Ishikawa (cell line): ENCODE results near the gene SPTSSB.

Experiments used
- CEBPB ChIP-seq: IDR thresholded peaks from 2 replicates; pipeline ENCODE4 v1.6.1; 2012
- CREB1 ChIP-seq: IDR thresholded peaks from 2 replicates; pipeline ENCODE4 v1.6.1; 2012; ENCODE audit warnings: low read depth
- EGR1 ChIP-seq: IDR thresholded peaks from 2 replicates; pipeline ENCODE4 v1.6.1; 2012
- EP300 ChIP-seq: IDR thresholded peaks from 2 replicates; pipeline ENCODE4 v1.6.1; 2012; ENCODE audit warnings: borderline replicate concordance
- FOXM1 ChIP-seq: IDR thresholded peaks from 2 replicates; pipeline ENCODE4 v1.6.1; 2012; ENCODE audit warnings: low read depth, borderline replicate concordance
- NFIC ChIP-seq: IDR thresholded peaks from 2 replicates; pipeline ENCODE4 v1.6.1; 2012
- RAD21 ChIP-seq: IDR thresholded peaks from 2 replicates; pipeline ENCODE4 v1.6.1; 2012; ENCODE audit warnings: low read depth
- TAF1 ChIP-seq: IDR thresholded peaks from 2 replicates; pipeline ENCODE4 v1.6.1; 2012; ENCODE audit warnings: low read depth, mild to moderate bottlenecking
- TCF12 ChIP-seq: IDR thresholded peaks from 2 replicates; pipeline ENCODE4 v1.6.1; 2012; ENCODE audit warnings: low read depth
- TEAD4 ChIP-seq: IDR thresholded peaks from 2 replicates; pipeline ENCODE4 v1.6.1; 2012
- YY1 ChIP-seq: IDR thresholded peaks from 2 replicates; pipeline ENCODE4 v1.6.1; 2012; ENCODE audit warnings: low read depth
- ZBTB7A ChIP-seq: IDR thresholded peaks from 2 replicates; pipeline ENCODE4 v1.6.1; 2012; ENCODE audit warnings: low read depth
- TF ChIP-seq, protein P1 (sequence below): IDR thresholded peaks from 2 replicates; pipeline ENCODE4 v1.6.1; 2012
- TF ChIP-seq, protein P2 (sequence below): IDR thresholded peaks from 2 replicates; pipeline ENCODE4 v1.6.1; 2012; ENCODE audit warnings: low read depth, mild to moderate bottlenecking
- TF ChIP-seq, protein P3 (sequence below): IDR thresholded peaks from 2 replicates; pipeline ENCODE4 v1.6.1; 2012

Gene SPTSSB

DNA sequence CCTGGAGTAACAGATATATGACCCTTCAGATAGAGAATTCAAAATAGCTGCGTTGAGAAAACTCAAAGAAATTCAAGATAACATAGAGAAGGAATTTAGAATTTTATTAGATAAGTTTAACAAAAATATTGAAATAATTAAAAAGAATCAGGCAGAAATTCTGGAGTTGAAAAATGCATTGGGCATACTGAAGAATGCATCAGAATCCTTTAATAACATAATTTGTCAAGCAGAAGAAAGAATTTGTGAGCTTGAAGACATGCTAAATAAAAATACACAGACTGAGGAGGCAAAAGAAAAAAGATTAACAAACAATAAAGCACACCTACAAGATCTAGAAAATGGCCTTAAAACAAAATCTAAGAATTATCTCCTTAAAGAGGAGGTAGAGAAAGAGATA is 50.5 kb downstream of the SPTSSB start:
- TF ChIP-seq RAD21: no peak
- TF ChIP-seq, protein P1, sequence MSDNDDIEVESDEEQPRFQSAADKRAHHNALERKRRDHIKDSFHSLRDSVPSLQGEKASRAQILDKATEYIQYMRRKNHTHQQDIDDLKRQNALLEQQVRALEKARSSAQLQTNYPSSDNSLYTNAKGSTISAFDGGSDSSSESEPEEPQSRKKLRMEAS: no peak
- TF ChIP-seq, protein P2, sequence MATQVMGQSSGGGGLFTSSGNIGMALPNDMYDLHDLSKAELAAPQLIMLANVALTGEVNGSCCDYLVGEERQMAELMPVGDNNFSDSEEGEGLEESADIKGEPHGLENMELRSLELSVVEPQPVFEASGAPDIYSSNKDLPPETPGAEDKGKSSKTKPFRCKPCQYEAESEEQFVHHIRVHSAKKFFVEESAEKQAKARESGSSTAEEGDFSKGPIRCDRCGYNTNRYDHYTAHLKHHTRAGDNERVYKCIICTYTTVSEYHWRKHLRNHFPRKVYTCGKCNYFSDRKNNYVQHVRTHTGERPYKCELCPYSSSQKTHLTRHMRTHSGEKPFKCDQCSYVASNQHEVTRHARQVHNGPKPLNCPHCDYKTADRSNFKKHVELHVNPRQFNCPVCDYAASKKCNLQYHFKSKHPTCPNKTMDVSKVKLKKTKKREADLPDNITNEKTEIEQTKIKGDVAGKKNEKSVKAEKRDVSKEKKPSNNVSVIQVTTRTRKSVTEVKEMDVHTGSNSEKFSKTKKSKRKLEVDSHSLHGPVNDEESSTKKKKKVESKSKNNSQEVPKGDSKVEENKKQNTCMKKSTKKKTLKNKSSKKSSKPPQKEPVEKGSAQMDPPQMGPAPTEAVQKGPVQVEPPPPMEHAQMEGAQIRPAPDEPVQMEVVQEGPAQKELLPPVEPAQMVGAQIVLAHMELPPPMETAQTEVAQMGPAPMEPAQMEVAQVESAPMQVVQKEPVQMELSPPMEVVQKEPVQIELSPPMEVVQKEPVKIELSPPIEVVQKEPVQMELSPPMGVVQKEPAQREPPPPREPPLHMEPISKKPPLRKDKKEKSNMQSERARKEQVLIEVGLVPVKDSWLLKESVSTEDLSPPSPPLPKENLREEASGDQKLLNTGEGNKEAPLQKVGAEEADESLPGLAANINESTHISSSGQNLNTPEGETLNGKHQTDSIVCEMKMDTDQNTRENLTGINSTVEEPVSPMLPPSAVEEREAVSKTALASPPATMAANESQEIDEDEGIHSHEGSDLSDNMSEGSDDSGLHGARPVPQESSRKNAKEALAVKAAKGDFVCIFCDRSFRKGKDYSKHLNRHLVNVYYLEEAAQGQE: no peak
- TF ChIP-seq ZBTB7A: no peak
- no peak for TF ChIP-seq TAF1
- TF ChIP-seq, protein P3, sequence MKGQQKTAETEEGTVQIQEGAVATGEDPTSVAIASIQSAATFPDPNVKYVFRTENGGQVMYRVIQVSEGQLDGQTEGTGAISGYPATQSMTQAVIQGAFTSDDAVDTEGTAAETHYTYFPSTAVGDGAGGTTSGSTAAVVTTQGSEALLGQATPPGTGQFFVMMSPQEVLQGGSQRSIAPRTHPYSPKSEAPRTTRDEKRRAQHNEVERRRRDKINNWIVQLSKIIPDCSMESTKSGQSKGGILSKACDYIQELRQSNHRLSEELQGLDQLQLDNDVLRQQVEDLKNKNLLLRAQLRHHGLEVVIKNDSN: no peak
- no peak for TF ChIP-seq EGR1
- TF ChIP-seq TEAD4: no peak
- no peak for TF ChIP-seq EP300
- TF ChIP-seq YY1: no peak
- TF ChIP-seq NFIC: no peak
- TF ChIP-seq FOXM1: no peak
- TF ChIP-seq CREB1: no peak

DNA sequence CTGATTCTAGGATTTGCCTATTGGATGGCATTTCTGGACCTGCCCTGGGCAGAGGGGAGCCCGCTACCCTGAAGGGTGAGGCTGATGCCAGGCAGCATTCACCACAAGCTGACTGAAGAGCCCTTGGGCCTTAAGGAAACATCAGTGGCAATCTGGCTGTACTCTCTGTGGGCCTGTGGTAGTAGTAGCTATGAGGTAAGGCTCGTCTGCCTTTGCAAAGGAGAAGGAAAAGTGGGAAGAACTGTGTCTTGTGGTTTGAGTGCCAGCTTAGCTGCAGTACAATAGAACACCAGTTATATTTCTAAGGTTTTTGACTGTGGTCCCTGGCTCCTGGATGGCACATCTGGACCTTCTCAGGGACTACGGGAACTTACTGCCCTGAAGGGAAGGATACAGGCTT is 51.5 kb downstream of the SPTSSB start:
- TF ChIP-seq FOXM1 (no peak), TCF12 (no peak), CREB1 (no peak), YY1 (no peak), EP300 (no peak), TAF1 (no peak), TEAD4 (no peak), NFIC (no peak), CEBPB (no peak), EGR1 (no peak), RAD21 (no peak), ZBTB7A (no peak)
- TF ChIP-seq, protein P1: no peak
- TF ChIP-seq, protein P2: no peak
- TF ChIP-seq, protein P3: no peak

GRCh38 chr3:161317077-161317476 is 54.2 kb downstream of the SPTSSB start:
- TF ChIP-seq TCF12 (no peak), TEAD4 (no peak), NFIC (no peak), RAD21 (no peak), CEBPB (no peak), ZBTB7A (no peak), EGR1 (no peak), TAF1 (no peak), CREB1 (no peak), EP300 (no peak), FOXM1 (no peak), YY1 (no peak)
- TF ChIP-seq, protein P2: no peak
- TF ChIP-seq, protein P3: no peak
- TF ChIP-seq, protein P1: no peak
